Activated CD4-positive, alpha-beta memory T cell treated with anti-CD3 and anti-CD28 coated beads, Interleukin-2, amount 10 ng/mL, durations not matched to agents 7 days and 5 days (primary cell): Measurements from ENCODE around the gene BCAT1. TPM values are rescaled to one million over a fixed set of nuclear protein-coding genes. Genes with fewer than 3 reads are reported as not detected.
"Not testable (repeated sequence)": the region's sequence is repeated elsewhere in the genome, so short reads cannot be mapped to it uniquely, and the experiment has no call there.

Experiments
- CTCF ChIA-PET: fragments of 350-600 bp; sonication (Branson Sonifier 250); formaldehyde crosslinking; loops from one replicate; lab custom pipeline; 2021; ENCODE audit warnings: antibody characterized with exemption, inconsistent platforms; lab: Charles Lee
- POLR2A ChIA-PET: fragments of 350-600 bp; sonication (Branson Sonifier 250); formaldehyde crosslinking; loops from one replicate; lab custom pipeline; 2021; ENCODE audit warnings: antibody characterized with exemption; lab: Charles Lee
- DNase-seq: peaks from one replicate; pipeline ENCODE4 v3.0.0-alpha.2; 2020
- H3K27ac Mint-ChIP-seq: one replicate; pipeline ENCODE4 v1.8.0; 2021; ENCODE audit warnings: mild to moderate bottlenecking, mixed read lengths
- H3K27me3 Mint-ChIP-seq: one replicate; pipeline ENCODE4 v1.8.0; 2021; ENCODE audit warnings: mixed read lengths
- H3K36me3 Mint-ChIP-seq: one replicate; pipeline ENCODE4 v1.8.0; 2021; ENCODE audit warnings: low read depth, mixed read lengths
- H3K4me1 Mint-ChIP-seq: one replicate; pipeline ENCODE4 v1.8.0; 2021; ENCODE audit warnings: mixed read lengths
- H3K4me3 Mint-ChIP-seq: one replicate; pipeline ENCODE4 v1.8.0; 2021; ENCODE audit warnings: mild to moderate bottlenecking, mixed read lengths
- H3K9me3 Mint-ChIP-seq: one replicate; pipeline ENCODE4 v1.8.0; 2021; ENCODE audit warnings: mixed read lengths
- total RNA-seq, 2 experiments: library from RNA; stranded (reverse); gene quantifications; one replicate each; pipeline ENCODE4 v1.2.3, GENCODE V29; 2021

The BCAT1 gene
- total RNA-seq, 2 experiments from 2014 or later, result 22.8 to 24.8 TPM

DNA sequence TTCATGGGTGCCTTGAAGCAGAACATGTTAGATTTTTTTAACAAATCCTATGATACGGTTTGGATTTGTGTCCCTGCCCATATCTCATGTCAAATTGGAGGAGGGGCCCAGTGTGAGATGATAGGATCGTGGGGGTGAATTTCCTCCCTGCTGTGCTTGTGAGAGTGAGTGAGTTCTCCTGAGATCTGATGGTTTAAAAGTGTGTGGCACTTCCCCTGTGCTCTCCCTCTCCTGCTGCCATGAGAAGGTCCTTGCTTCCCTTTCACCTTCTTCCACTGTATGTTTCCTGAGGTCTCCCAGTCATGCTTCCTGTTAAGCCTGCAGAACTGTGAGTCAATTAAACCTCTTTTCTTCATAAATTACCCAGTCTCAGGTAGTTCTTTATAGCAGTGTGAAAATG is 97.0 kb downstream of the BCAT1 start:
- not testable (repeated sequence) for H3K4me1 Mint-ChIP-seq
- CTCF ChIA-PET, result interaction anchor here (0.7 to 1.5 kb wide), 5 partner anchors 12 to 862 kb away, joined by 3 to 6 read pairs (median 3); no protein-coding TSS in a partner anchor

DNA sequence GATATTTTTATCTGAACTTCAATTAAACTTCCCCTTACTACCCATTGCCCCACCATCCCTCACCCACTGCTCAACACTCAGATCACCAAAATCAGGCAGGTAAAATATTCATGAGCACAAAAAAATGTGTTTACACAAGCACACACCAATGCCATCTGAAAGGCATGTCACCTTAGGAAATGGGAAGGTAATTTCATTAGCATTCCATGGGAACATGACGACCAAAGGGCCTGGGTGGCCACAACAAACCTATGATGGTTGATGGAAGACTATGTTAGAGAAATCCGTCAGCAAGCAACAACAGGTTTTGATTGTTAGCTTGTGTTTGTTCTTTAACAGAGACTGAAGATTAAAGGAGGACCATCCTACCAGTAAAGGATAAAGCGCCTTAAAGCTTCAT is 97.6 kb downstream of the BCAT1 start:
- H3K36me3 Mint-ChIP-seq, result peaks cover 2% of the 10 kb centered on the region
- H3K27me3 Mint-ChIP-seq, result peaks cover 12% of the 10 kb centered on the region
- DNase-seq, result no peak
- H3K4me1 Mint-ChIP-seq, result peaks cover 2% of the 10 kb centered on the region
- CTCF ChIA-PET, result interaction anchor here (0.7 kb wide), 1 partner anchor 862 kb away, joined by 3 read pairs; no protein-coding TSS in a partner anchor
- POLR2A ChIA-PET, result no interaction called here
- H3K27ac Mint-ChIP-seq, result no peak overlapping the region
- H3K9me3 Mint-ChIP-seq, result no peaks in the 10 kb centered on the region
- H3K4me3 Mint-ChIP-seq, result no peak overlapping the region

More for the DNA sequence above, 97.0 kb downstream of the BCAT1 start:
- POLR2A ChIA-PET, H3K36me3 Mint-ChIP-seq, DNase-seq, H3K4me3 Mint-ChIP-seq, H3K9me3 Mint-ChIP-seq, H3K27ac Mint-ChIP-seq: not testable (repeated sequence)
- H3K27me3 Mint-ChIP-seq, result peaks cover 12% of the 10 kb centered on the region

DNA sequence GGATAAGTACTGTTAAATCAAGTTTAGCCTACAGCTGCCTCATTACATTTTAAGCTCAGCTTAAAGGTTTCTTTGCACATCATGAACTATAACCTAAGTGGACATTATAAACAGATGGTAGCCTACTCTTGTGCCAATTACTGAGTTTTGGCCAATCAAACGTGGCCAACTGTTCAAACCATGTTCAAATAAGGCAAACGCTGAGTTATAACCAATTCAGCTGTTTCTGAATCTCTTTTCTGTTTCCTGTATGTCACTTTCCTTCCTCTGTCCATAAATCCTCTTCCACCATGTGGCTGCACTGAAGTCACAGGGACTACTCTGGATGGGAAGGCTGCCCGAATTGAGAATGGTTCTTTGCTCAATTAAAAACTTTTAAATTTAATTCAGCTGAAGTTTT is 98.4 kb downstream of the BCAT1 start:
- H3K27ac Mint-ChIP-seq, result no peak overlapping the region
- H3K9me3 Mint-ChIP-seq, result no peaks in the 10 kb centered on the region
- peaks cover 2% of the 10 kb centered on the region for H3K36me3 Mint-ChIP-seq
- ChIA-PET POLR2A (no interaction called here), CTCF (interaction anchor here (1.9 kb wide), 1 partner anchor 12 kb away, joined by 6 read pairs; no protein-coding TSS in a partner anchor)
- DNase-seq, result no peak
- peaks cover 5% of the 10 kb centered on the region for H3K4me1 Mint-ChIP-seq
- H3K27me3 Mint-ChIP-seq, result peaks cover 12% of the 10 kb centered on the region
- no peak overlapping the region for H3K4me3 Mint-ChIP-seq

DNA sequence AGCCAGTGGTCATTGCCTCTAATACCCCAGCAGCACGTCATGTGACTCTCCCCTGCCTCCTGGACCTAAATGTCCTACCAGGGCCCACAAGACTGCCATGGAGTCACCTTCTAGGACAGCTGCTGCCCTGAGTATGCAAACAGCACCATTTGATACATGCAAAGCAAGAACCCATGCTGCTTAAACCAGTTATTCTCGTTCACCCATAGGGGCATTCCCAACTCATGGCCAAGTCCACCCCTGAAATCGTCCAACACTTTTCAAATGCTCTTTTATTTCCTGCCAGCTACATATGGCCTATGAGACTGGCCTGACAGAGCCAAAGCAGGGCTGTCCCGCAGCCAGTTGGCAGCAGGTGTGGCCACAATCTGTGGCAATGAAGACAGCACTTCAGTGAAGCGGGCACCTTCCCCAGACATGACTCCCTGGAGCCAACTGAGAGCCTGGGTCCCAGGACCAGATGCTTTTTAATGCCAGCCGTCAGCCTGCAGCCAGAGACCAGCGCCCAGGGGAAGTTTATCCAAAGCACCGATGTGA is 99.9 kb downstream of the BCAT1 start:
- Mint-ChIP-seq H3K27ac (no peak overlapping the region), H3K4me1 (peaks cover 5% of the 10 kb centered on the region), H3K27me3 (peaks cover 12% of the 10 kb centered on the region), H3K36me3 (peaks cover 2% of the 10 kb centered on the region), H3K4me3 (no peak overlapping the region), H3K9me3 (no peaks in the 10 kb centered on the region)
- POLR2A ChIA-PET, result no interaction called here
- DNase-seq, result no peak
- CTCF ChIA-PET, result interaction anchor here (1.9 kb wide), 1 partner anchor 10 kb away, joined by 6 read pairs; no protein-coding TSS in a partner anchor

DNA sequence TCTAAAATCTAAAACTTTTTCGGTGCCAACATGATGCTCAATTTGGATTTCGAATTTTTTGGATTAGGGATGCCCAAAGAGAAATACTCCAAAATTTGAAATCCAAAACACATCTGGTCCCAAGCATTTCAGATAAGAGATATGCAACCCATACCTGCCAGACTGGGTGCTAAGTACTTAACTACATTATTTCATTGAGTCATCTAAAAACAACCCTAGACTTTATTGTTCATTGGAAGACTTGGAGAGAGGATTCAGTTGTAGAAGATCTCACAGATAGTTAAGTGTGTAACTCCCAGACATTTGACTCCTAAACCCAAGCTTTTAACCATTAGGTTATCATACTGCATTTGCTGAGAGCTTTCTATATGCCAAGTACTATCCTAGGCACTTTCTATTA is 102.2 kb downstream of the BCAT1 start:
- POLR2A ChIA-PET, result no interaction called here
- CTCF ChIA-PET, result no interaction called here
- no peak overlapping the region for H3K4me3 Mint-ChIP-seq
- H3K4me1 Mint-ChIP-seq, result peaks cover 6% of the 10 kb centered on the region
- peaks cover 2% of the 10 kb centered on the region for H3K36me3 Mint-ChIP-seq
- no peak overlapping the region for H3K27ac Mint-ChIP-seq
- H3K9me3 Mint-ChIP-seq, result no peaks in the 10 kb centered on the region
- peaks cover 10% of the 10 kb centered on the region for H3K27me3 Mint-ChIP-seq
- DNase-seq, result no peak

DNA sequence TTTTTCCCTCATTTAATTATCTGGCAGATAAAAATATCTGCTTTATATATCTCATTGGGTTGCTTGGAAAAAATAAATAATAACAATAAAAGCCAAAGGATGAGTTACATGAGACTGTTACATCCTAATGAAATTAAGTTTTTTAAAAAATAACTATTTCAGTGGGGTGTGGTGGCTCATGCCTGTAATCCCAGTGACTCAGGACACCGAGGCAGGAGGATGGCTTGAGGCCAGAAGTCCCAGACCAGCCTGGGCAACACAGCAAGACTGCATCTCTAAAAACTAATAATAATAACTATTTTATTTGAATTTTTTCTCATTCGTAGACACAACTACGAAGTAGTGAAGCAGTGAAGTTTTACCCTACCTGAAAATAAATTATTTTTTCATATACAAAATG is 103.3 kb downstream of the BCAT1 start:
- H3K27ac Mint-ChIP-seq, result no peak overlapping the region

DNA sequence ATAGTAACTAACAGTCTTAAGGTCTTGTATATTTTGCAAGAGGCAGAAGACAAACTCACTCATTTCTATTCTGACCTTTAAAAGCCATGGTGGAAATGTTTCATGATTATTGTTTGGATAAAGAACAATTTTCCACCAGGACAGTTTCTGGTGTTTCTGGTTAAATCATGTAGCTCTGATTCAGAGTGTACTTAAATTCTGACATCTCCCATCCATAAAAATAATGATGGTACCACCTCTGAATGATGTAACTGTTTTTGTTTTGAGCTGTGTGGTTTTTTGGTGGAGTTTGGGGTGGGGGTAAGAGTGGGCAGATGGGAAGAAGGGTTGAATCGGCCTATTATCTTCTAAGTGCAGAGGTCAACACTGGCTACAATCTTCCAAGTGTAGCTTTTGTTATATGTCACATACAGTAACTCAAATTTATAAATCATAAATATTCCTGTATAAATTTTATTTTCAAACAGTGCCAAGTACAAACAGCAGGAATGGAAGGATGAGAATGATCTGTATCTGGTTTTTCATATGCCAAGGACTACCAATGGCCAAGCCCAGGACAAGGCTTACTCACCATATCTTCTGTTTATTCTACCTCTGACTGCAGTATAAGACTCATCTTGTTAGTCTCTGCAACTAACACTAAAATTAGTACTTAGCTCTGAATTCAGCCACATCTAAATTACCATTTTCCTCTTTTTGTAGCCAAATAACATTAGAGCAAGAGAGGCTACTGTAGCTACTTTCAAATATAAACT is 108.7 kb downstream of the BCAT1 start:
- POLR2A ChIA-PET, result interaction anchor here (2.0 to 2.5 kb wide), 2 partner anchors 61 to 63 kb away, joined by 10 to 11 read pairs; no protein-coding TSS in a partner anchor
- Mint-ChIP-seq H3K27ac (peak overlapping the region; percentile 41), H3K27me3 (no peaks in the 10 kb centered on the region), H3K4me1 (peaks cover 37% of the 10 kb centered on the region), H3K36me3 (peaks cover 6% of the 10 kb centered on the region), H3K4me3 (peak overlapping the region; percentile 16), H3K9me3 (no peaks in the 10 kb centered on the region)
- no peak for DNase-seq
- CTCF ChIA-PET, result interaction anchor here (0.7 to 2.3 kb wide), 4 partner anchors 10 to 40 kb away, joined by 3 to 6 read pairs (median 6); no protein-coding TSS in a partner anchor

More for the DNA sequence above, 103.3 kb downstream of the BCAT1 start:
- DNase-seq, result no peak
- Mint-ChIP-seq H3K4me1 (peaks cover 6% of the 10 kb centered on the region), H3K4me3 (no peak overlapping the region), H3K27me3 (peaks cover 3% of the 10 kb centered on the region), H3K36me3 (peaks cover 6% of the 10 kb centered on the region), H3K9me3 (no peaks in the 10 kb centered on the region)
- ChIA-PET POLR2A (no interaction called here), CTCF (no interaction called here)

DNA sequence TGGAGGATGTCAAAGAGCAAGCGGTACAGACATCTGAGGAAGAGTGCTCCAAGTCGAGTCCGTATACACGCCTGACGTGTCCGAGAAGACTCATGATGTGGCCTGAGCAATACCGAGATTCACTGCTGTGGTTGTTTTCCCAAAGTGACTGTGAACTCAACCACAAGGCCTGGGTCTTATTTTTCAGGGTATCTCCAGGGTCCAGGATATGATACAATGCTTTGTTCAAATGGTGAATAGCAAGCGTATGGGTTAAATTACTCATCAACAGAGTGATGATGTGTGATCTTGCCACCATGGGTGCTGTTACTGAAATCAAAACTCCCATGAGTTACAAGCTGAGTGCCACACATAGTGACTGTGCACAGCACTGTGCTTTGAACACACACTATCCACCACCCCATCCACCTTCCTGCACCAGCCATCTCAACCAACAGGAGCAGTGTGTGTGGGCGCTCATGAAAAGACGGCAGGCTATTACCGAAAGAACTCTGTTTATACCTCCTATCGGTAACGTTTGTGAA is 109.6 kb downstream of the BCAT1 start:
- CTCF ChIA-PET, result interaction anchor here (1.2 to 2.3 kb wide), 3 partner anchors 11 to 62 kb away, joined by 3 to 6 read pairs (median 6); no protein-coding TSS in a partner anchor
- H3K27me3 Mint-ChIP-seq, result no peaks in the 10 kb centered on the region
- peaks cover 37% of the 10 kb centered on the region for H3K4me1 Mint-ChIP-seq
- peak overlapping the region; percentile 83 for H3K27ac Mint-ChIP-seq
- peaks cover 6% of the 10 kb centered on the region for H3K36me3 Mint-ChIP-seq
- DNase-seq, result peak; percentile 77
- peak overlapping the region; percentile 44 for H3K4me3 Mint-ChIP-seq
- no peaks in the 10 kb centered on the region for H3K9me3 Mint-ChIP-seq
- POLR2A ChIA-PET, result interaction anchor here (0.8 to 2.5 kb wide), 6 partner anchors 35 to 214 kb away, joined by 3 to 11 read pairs (median 5); a partner anchor contains a TSS

DNA sequence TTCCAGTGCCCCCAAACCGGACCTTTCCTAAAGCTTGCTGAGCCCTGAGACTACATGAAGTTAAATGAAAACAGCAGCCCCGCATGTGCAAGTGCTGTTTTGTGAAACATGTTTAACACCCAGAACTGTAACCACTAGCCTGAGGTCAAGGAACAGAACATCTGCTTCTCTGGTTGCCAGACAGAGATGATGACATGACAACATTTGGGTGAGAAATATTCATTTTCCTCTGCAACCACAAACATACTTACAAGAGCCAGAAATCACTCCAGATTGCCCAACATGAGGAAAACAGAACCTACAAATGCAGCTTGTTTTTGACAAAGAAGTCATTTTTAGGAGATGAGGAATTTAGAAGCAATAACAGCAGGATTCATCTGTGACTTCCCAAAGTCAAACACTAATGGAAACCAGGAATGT is 110.4 kb downstream of the BCAT1 start:
- POLR2A ChIA-PET, result interaction anchor here (0.6 to 2.5 kb wide), 7 partner anchors 35 to 214 kb away, joined by 3 to 11 read pairs (median 5); a partner anchor contains a TSS
- H3K27ac Mint-ChIP-seq, result peak overlapping the region; percentile 83
- H3K4me1 Mint-ChIP-seq, result peaks cover 37% of the 10 kb centered on the region
- H3K36me3 Mint-ChIP-seq, result peaks cover 6% of the 10 kb centered on the region
- no peaks in the 10 kb centered on the region for H3K9me3 Mint-ChIP-seq
- no peaks in the 10 kb centered on the region for H3K27me3 Mint-ChIP-seq
- H3K4me3 Mint-ChIP-seq, result peak overlapping the region; percentile 4
- DNase-seq, result peak; percentile 42
- CTCF ChIA-PET, result interaction anchor here (1.1 to 2.3 kb wide), 3 partner anchors 11 to 63 kb away, joined by 3 to 6 read pairs (median 3); no protein-coding TSS in a partner anchor

DNA sequence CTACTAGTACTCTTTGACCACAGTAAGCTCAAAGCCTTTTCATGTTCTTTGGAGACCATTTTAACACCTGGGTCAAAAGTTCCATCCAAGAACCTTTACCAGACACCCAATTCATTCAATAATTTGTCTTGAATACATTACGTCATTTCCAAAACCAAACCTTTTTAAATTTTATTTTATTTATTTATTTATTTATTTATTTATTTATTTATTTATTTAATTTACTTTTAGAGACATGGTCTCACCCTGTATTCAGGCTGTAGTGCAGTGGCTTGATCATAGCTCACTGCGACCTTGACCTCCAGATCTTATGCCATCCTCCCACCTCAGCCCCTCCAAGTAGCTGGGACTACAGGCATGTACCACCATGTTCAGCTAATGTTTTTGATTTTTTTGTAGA is 113.5 kb downstream of the BCAT1 start:
- H3K27me3 Mint-ChIP-seq, result no peaks in the 10 kb centered on the region
- H3K27ac Mint-ChIP-seq, result no peak overlapping the region
- H3K4me1 Mint-ChIP-seq, result peaks cover 31% of the 10 kb centered on the region
- peaks cover 2% of the 10 kb centered on the region for H3K36me3 Mint-ChIP-seq
- H3K9me3 Mint-ChIP-seq, result no peaks in the 10 kb centered on the region
- no peak for DNase-seq
- ChIA-PET CTCF (interaction anchor here (1.0 kb wide), 1 partner anchor 57 kb away, joined by 5 read pairs; no protein-coding TSS in a partner anchor), POLR2A (no interaction called here)
- H3K4me3 Mint-ChIP-seq, result no peak overlapping the region

DNA sequence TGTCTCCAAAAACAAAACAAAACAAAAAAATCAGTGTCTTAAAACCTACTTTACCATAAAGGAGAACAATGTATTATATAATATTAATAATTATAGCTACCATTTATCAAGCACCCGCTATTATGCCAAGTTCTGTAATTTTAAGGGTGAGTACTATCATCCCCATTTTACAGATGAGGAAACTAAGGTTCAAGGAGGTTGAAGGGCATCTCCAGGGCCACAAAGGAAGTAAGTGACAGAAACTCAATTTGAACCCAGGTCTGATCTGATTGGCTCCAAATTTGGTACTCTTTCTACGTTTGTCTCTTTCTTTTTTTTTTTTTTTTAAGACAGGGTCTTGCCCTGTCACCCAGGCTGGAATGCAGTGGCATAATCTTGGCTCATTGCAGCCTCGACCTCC is 115.4 kb downstream of the BCAT1 start:
- no peak for DNase-seq
- Mint-ChIP-seq H3K27me3 (no peaks in the 10 kb centered on the region), H3K4me3 (no peak overlapping the region), H3K4me1 (peaks cover 15% of the 10 kb centered on the region), H3K9me3 (no peaks in the 10 kb centered on the region), H3K36me3 (peaks cover 4% of the 10 kb centered on the region), H3K27ac (no peak overlapping the region)
- CTCF ChIA-PET, result no interaction called here
- POLR2A ChIA-PET, result no interaction called here

DNA sequence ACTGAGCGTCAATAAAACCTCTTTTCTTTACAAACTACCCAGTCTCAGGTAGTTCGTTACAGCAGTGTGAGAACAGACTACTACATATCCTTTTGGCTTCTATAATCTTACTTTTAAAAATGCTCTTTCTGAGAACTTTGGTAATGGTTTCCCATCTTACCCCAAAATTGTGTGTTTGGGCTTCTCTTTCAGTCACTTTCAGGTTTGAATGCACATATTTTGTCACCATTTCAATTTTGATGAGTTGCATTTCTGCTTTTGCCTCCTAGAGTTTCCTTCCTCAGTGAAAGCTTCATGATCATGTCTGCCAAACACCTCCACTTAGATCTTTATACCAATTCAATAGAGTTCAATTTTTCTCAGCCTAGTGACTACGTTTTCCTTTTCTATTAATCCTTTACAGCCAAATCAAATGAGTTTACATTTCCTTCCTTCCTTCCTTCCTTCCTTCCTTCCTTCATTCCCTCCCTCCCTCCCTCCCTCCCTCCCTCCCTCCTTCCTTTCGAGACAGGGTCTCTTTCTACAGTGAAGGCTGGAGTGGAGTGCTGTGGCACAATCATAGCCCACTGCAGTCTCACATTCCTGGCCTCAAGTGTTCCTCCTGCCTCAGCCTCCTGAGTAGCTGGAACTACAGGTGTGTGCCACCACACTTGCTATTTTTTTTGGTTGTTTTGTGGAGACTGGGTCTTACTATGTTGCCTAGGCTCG is 124.9 kb downstream of the BCAT1 start:
- POLR2A ChIA-PET, result no interaction called here
- H3K4me1 Mint-ChIP-seq, result peaks cover 25% of the 10 kb centered on the region
- CTCF ChIA-PET, result no interaction called here
- no peak for DNase-seq
- no peak overlapping the region for H3K4me3 Mint-ChIP-seq
- no peaks in the 10 kb centered on the region for H3K27me3 Mint-ChIP-seq
- H3K27ac Mint-ChIP-seq, result peak overlapping the region; percentile 22
- H3K9me3 Mint-ChIP-seq, result peaks cover 8% of the 10 kb centered on the region
- H3K36me3 Mint-ChIP-seq, result peaks cover 12% of the 10 kb centered on the region
